Measurements from ENCODE around the gene HID1.
"Not testable (repeated sequence)": the region's sequence is repeated elsewhere in the genome, so short reads cannot be mapped to it uniquely, and the experiment has no call there.

The HID1 gene

GRCh38 chr17:74922172-74922571 lies 50.4 kb downstream of the HID1 start:
- DNase-seq: no peak

DNA sequence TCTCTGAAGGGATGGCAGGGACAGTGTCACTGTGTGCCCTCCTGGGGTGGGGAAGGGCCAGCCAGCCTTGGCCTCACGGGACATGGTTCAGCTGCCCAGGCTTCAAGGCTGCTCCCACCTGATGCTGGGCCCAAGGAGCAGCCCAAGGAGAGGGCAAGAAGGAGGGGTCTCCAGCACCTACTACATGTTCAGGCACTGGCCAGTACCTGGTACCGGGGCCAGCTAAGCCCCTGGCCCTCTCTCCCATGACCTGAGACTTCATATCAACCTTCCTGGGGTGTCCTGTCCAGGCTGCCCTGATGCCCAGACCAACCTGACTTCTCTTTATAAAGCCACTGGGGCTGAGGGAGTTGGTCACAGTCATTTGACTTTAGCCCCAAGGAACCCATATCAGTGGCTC lies 50.8 kb downstream of the HID1 start:
- no peak for DNase-seq

GRCh38 chr17:74921026-74921681 lies 51.4 kb downstream of the HID1 start:
- no peak for DNase-seq

DNA sequence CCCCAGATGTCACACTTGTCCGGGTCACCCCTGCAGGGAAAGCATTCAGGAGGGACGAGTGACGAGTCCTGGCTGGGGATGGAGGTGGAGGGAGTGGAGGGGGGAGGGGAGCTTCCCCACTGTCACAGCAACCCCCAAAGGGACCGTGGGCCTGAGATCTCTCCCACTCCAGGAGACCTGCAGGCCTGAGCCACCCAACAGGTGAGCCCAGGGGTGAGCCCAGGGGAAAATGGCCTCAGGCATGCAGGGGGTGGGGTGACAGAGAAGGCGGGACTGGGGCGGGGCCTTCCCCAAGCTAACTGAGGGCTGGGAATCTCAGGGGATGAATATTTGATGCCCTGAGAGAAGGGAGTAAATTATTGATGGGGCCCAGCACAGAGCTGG lies 51.9 kb downstream of the HID1 start:
- DNase-seq: no peak

DNA sequence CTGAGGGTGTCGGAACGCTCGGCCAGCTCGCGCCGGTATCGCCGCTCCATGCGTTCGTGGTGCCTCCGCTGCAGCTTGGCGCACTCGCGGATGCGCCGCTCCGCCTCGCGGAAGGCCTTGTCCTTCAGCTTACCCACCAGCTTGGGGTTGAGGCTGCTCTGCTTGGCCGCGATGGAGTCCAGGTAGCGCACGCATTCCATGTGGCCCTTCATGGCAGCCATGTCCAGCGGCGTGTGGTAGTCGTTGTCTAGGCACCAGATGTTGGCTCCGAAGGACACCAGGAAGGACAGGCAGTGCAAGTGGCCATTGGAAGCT lies 52.3 kb downstream of the HID1 start:
- DNase-seq: no peak

DNA sequence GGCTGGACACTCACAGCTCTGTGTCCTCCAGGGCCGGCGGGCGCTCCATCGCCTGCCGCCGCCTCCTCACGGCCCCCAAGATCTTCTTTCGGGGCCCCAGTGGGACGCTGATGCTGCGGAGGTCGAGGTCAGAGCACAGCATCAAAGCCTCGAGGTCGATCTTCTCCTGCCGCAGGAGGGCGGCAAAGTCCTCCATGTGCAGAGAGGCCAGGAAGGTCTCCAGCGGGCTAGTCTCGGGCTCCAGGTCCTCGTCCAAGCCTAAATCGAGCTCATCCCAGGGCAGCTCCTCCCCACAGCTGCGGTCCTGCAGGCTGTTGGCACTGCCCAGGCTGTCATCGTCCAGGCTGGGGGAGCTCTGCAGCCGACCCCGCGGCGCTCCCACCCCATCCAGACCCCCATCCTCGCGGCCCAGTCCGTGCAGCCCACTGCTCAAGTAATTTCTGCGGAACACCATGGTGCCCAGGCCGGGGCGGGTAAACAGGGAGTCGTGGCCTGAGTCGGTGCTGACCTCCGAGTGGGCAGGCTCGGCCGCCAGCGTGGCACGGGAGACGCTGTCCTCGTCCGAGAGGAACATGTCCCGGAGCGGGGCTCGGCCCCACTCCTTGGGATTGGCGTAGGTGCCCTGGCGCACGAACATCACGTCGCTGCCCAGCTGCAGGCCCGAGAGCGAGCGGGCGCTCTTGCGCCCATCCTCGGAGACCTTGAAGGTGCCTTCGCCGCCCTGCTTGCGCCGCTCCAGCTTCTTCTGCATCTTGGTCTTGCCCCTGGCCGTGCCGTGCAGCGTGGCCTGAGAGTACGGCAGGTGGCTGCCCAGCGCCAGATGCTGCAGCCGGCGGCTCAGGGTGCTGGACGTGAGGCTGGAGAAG lies 52.9 kb downstream of the HID1 start:
- peak; percentile 29 to 59 (median 45) for DNase-seq

GRCh38 chr17:74918906-74919305 lies 53.7 kb downstream of the HID1 start:
- DNase-seq: no peak

GRCh38 chr17:74917430-74917829 lies 55.1 kb downstream of the HID1 start:
- DNase-seq: peak; percentile 61 to 80 (median 70)

GRCh38 chr17:74916851-74917199 lies 55.7 kb downstream of the HID1 start:
- no peak for DNase-seq

GRCh38 chr17:74916136-74916850 lies 56.3 kb downstream of the HID1 start:
- DNase-seq: no peak

- not testable (repeated sequence) for DNase-seq
These were observed 61.1 kb downstream of the HID1 start for GRCh38 chr17:74911423-74911822.

DNA sequence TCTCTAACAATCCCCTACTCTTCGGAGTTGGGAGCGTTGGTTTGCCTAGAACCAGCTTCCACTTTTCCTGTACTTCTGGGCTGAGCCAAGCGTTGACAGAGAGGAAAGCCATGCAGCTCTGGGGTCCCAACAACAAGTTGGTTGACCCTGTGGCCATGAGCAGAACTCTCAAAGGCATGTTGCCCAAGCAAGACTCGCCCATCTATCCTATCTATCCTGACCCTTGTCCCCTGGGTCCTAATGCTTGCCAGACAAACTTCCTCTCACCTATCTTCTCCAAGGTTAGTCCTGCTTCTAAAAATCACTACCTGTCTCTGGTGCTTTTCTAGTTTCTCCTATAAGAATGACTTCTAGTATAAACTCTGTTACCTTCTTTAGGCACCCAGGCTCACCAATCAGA lies 63.5 kb downstream of the HID1 start:
- DNase-seq: not testable (repeated sequence)

DNA sequence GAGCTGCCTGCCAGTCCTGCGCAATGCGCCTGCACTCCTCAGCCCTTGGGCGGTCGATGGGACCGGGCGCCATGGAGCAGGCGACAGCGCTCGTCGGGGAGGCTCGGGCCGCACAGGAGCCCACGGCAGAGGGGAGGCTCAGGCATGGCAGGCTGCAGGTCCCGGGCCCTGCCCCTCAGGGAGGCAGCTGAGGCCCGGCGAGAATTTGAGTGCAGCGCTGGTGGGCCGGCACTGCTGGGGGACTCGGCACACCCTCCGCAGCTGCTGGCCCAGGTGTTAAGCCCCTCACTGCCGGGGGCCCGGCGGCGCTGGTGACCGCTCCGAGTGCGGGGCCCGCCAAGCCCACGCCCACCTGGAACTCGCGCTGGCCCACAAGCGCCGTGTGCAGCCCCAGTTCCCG lies 65.5 kb downstream of the HID1 start:
- DNase-seq: no peak

GRCh38 chr17:74906214-74906793 lies 66.3 kb downstream of the HID1 start:
- DNase-seq: not testable (repeated sequence)

GRCh38 chr17:74904687-74905409 lies 67.7 kb downstream of the HID1 start:
- DNase-seq: no peak

DNA sequence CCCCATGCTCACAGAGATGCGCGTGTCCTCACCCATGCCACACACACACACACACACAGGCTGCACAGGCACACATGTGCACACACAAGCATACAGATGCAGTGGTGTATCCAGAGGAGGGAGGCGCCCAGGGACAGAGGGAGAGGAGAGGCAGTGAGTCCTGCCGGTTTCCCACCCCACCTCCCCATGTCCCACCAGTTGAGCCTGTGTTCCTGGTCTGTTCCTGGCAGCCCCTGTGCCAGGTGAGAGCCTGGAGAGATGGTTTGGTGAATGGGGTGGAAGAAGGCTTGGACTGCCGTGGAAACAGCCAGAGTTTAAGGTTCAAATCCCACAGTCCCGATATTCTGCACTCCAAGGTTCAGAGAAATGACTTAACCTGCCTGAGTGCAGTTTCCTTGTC lies 68.9 kb downstream of the HID1 start:
- DNase-seq: no peak

DNA sequence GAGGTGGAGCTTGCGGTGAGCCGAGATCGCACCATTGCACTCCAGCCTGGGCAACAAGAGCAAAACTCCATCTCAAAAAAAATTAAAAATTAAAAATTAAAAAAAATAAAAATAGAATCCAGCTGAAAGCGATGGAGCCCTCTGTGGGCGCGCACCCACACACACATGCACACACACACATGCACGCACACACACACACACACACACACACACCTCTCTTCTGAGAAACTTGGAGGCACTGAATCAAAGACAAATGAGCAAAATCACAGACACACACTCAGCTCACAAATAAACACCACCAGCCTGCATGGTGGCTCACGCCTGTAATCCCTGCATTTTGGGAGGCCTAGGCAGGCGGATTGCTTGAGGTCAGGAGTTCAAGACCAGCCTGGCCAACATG lies 69.5 kb downstream of the HID1 start:
- no peak for DNase-seq

- no peak for DNase-seq
These were observed 71.0 kb downstream of the HID1 start for GRCh38 chr17:74901353-74902135.
